Measurements from ENCODE around the gene GPATCH8. TPM values are rescaled to one million over a fixed set of nuclear protein-coding genes. Genes with fewer than 3 reads are reported as not detected.

Gene GPATCH8
- total RNA-seq, 3 donors from 2014 or later (not counting 1 experiment from before 2014, with no cell fraction given) = 104 to 111 (median 109) TPM

DNA sequence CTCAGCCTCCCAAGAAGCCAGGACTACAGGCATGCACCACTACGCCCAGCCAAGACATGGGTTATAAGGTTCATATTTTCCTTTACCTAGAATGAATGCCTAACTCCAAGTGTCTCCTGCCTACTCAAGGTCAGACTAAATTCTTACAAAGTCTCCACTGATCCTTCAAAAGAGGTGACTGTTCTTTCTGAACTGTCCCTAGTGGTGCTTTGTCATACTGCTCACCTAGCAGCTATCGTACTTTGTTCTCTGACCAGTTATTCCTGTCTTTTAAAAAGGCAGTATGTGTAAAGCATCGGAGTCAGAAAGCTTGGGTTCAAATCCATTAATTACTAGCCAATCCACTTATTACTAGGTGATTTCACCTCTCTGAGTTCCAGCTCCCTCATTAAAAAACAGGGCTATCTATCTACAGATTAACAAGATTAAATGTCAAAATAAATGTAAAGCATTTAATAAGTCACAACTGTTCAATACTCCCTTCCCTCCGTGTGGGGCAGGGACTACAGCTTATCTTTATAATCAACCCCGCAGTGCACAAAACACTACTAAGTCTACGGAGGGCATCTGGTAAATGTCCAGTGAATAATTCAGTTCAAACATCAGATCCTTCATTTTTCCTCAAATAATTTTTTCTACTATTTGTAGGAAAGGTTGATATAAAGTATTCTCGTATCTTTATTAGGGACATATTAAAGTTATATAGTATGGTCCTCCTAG, 93.7 kb downstream of the GPATCH8 start:
- TF ChIP-seq, protein P1, sequence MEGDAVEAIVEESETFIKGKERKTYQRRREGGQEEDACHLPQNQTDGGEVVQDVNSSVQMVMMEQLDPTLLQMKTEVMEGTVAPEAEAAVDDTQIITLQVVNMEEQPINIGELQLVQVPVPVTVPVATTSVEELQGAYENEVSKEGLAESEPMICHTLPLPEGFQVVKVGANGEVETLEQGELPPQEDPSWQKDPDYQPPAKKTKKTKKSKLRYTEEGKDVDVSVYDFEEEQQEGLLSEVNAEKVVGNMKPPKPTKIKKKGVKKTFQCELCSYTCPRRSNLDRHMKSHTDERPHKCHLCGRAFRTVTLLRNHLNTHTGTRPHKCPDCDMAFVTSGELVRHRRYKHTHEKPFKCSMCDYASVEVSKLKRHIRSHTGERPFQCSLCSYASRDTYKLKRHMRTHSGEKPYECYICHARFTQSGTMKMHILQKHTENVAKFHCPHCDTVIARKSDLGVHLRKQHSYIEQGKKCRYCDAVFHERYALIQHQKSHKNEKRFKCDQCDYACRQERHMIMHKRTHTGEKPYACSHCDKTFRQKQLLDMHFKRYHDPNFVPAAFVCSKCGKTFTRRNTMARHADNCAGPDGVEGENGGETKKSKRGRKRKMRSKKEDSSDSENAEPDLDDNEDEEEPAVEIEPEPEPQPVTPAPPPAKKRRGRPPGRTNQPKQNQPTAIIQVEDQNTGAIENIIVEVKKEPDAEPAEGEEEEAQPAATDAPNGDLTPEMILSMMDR (IDR thresholded peaks at IDR 0.05) = no peak
- Histone ChIP-seq H3K9me3 (ENCODE audit: control insufficient read depth, insufficient read depth, low read length) (no peaks in the 10 kb centered on the region), H3K36me3 (ENCODE audit: control insufficient read depth, insufficient read depth, low read length) (peaks cover 3% of the 10 kb centered on the region), H3K27me3 (ENCODE audit: control insufficient read depth, insufficient read depth, low read length) (no peaks in the 10 kb centered on the region), H3K27ac (ENCODE audit: low read length) (no peak overlapping the region), H3K4me3 (ENCODE audit: low read length) (no peak overlapping the region), H3K4me1 (ENCODE audit: control insufficient read depth, insufficient read depth, low read length) (peaks cover 4% of the 10 kb centered on the region)
- H3K36me3 Mint-ChIP-seq = no peaks in the 10 kb centered on the region
- no peak for ATAC-seq
- no peak overlapping the region for H3K4me3 Mint-ChIP-seq
- WGBS (ENCODE audit: insufficient coverage) = 100% methylated on average over 5 of the region's 7 CpGs
- intact Hi-C loops (cut with micrococcal nuclease) = no loop called here
- no peak for DNase-seq
- H3K9me3 Mint-ChIP-seq = no peaks in the 10 kb centered on the region
- H3K27ac Mint-ChIP-seq = peak overlapping the region; percentile 51 to 69
- H3K27me3 Mint-ChIP-seq (ENCODE audit: low read depth in 2 of 2) = no peaks in the 10 kb centered on the region
- H3K4me1 Mint-ChIP-seq = peaks cover 31 to 34% of the 10 kb centered on the region in 2 donors

- no peak overlapping the region for H3K27ac ChIP-seq (ENCODE audit: low read length)
- ATAC-seq = no peak
- 67% methylated on average over 3 of the region's 4 CpGs for WGBS (ENCODE audit: insufficient coverage)
- Mint-ChIP-seq H3K9me3 (no peaks in the 10 kb centered on the region), H3K4me3 (no peak overlapping the region), H3K27me3 (ENCODE audit: low read depth in 2 of 2) (no peaks in the 10 kb centered on the region), H3K4me1 (peaks cover 26 to 31% of the 10 kb centered on the region in 2 donors), H3K36me3 (no peaks in the 10 kb centered on the region), H3K27ac (peak overlapping the region; percentile 51 to 69)
- no peak overlapping the region for H3K4me3 ChIP-seq (ENCODE audit: low read length)
- no peak for DNase-seq
- TF ChIP-seq, protein P1 (IDR thresholded peaks at IDR 0.05) = no peak
- no peaks in the 10 kb centered on the region for H3K4me1 ChIP-seq (ENCODE audit: control insufficient read depth, insufficient read depth, low read length)
- intact Hi-C loops (cut with micrococcal nuclease) = no loop called here
- H3K36me3 ChIP-seq (ENCODE audit: control insufficient read depth, insufficient read depth, low read length) = peaks cover 6% of the 10 kb centered on the region
- no peaks in the 10 kb centered on the region for H3K9me3 ChIP-seq (ENCODE audit: control insufficient read depth, insufficient read depth, low read length)
- H3K27me3 ChIP-seq (ENCODE audit: control insufficient read depth, insufficient read depth, low read length) = no peaks in the 10 kb centered on the region
These were observed 94.4 kb downstream of the GPATCH8 start for GRCh38 chr17:44408786-44409185.

DNA sequence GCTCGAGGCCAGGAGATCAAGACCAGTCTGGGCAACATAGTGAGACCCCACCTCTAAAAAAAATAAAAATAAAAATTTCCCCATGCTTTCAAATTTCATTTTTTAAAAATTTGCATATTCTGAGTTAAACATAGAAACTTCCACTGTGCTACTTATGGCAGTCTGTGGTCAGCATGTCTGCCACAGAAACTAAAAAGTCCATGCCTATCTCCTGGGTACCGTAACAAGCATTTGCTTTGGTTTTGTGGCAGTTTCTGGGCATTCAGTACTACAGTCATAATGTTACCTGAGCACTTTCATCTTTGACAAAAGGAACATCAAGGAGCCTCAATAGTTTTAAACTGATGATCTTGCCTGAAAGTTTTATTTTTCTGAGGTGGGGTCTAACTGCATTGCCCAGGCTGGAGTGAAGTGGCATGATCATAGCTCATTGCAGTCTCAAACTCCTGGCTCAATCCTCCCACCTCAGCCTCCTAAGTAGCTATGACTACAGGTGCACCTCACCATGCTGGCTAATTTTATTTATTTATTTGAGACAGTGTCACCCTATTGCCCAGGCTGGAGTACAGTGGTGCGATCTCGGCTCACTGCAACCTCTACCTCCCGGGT, 100.5 kb downstream of the GPATCH8 start:
- H3K4me1 ChIP-seq (ENCODE audit: control insufficient read depth, insufficient read depth, low read length) = no peaks in the 10 kb centered on the region
- no peaks in the 10 kb centered on the region for H3K27me3 ChIP-seq (ENCODE audit: control insufficient read depth, insufficient read depth, low read length)
- H3K27ac Mint-ChIP-seq = peak overlapping the region; percentile 53 to 67
- no peak for DNase-seq
- intact Hi-C loops (cut with micrococcal nuclease) = loop anchor here (5.0 kb wide), 2 partner anchors 35 to 100 kb away; partner anchors contain the start of gene GPATCH8
- no peak overlapping the region for H3K4me3 ChIP-seq (ENCODE audit: low read length)
- H3K27me3 Mint-ChIP-seq (ENCODE audit: low read depth in 2 of 2) = no peaks in the 10 kb centered on the region
- H3K36me3 ChIP-seq (ENCODE audit: control insufficient read depth, insufficient read depth, low read length) = peaks cover 45% of the 10 kb centered on the region
- peaks cover 13 to 20% of the 10 kb centered on the region in 2 donors for H3K4me1 Mint-ChIP-seq
- no peaks in the 10 kb centered on the region for H3K9me3 Mint-ChIP-seq
- 79% methylated on average over 4 of the region's 5 CpGs for WGBS (ENCODE audit: insufficient coverage)
- H3K27ac ChIP-seq (ENCODE audit: low read length) = no peak overlapping the region
- no peaks in the 10 kb centered on the region for H3K9me3 ChIP-seq (ENCODE audit: control insufficient read depth, insufficient read depth, low read length)
- TF ChIP-seq, protein P1 (IDR thresholded peaks at IDR 0.05) = no peak
- peak in 1 of 3 donors; percentile 37 for ATAC-seq
- H3K36me3 Mint-ChIP-seq = peaks cover 11% of the 10 kb centered on the region
- no peak overlapping the region for H3K4me3 Mint-ChIP-seq

Data from natural killer cell (primary cell).